Kidney epithelial cell (primary cell): ENCODE measurements around the gene RBM25. TPM values are rescaled to one million over a fixed set of nuclear protein-coding genes. Genes with fewer than 3 reads are reported as not detected.
"Not testable (repeated sequence)": the region's sequence is repeated elsewhere in the genome, so short reads cannot be mapped to it uniquely, and the experiment has no call there.

Experiments
- DNase-seq: peaks from one replicate; pipeline ENCODE4 v3.0.0-alpha.2; 2010; ENCODE audit warnings: low read depth
- H3K27me3 ChIP-seq: 2 replicates; pipeline ENCODE4 v1.6.0; 2011; ENCODE audit warnings: low read length; ENCODE audit not compliant: control insufficient read depth, insufficient read depth
- H3K36me3 ChIP-seq: 2 replicates; pipeline ENCODE4 v1.5.1; 2011; ENCODE audit warnings: low read length; ENCODE audit not compliant: control insufficient read depth, insufficient read depth
- H3K4me3 ChIP-seq: 2 replicates; pipeline ENCODE4 v1.5.1; 2011; ENCODE audit warnings: low read depth, mild to moderate bottlenecking, control low read depth, low read length
- total RNA-seq: library from RNA; depleted of rRNA; stranded (reverse); fragments of >200 nt; gene quantifications from 2 replicates; pipeline ENCODE4 v1.2.3, GENCODE V29; 2015
- TF ChIP-seq, protein P1 (sequence below): IDR thresholded peaks from 2 replicates; pipeline ENCODE4 v1.5.1; 2011; ENCODE audit warnings: mild to moderate bottlenecking, moderate library complexity, low read length, control low read depth, inconsistent platforms; ENCODE audit not compliant: insufficient read depth, poor library complexity, severe bottlenecking

Gene RBM25
- total RNA-seq, 1 donor from 2014 or later: 30.8 TPM

DNA sequence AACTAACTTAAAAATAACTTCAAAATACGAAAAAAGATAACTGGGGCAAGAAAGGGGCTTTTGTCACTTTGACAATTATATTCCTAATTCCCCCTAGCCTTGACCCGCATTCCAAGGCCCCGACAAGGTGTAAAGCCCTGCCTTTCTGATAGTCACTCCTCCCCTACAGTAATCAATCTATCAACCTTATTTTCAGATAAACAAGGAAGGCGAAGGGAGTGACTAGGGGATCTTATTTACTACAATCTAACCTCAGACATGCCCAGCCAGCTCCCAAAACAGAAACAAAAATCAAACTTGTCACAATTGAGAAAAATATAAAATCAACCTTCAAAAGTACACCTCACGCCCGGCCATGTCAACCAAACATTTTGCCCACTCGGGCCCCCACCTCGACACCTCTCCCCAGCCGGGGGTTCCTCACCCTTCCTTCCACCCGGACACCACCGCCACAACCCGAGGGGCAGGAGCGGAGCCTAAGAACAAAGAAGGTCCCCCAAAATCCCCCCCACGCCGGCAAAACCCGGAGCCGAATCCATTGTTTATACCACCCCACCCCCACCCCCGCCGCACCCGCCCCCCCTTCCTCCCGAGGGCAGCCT lies 32.0 kb upstream of the RBM25 start:
- Histone ChIP-seq H3K27me3 (no peaks in the 10 kb centered on the region), H3K4me3 (peak overlapping the region; percentile 71), H3K36me3 (peaks cover 2% of the 10 kb centered on the region)
- DNase-seq: no peak
- TF ChIP-seq, protein P1, sequence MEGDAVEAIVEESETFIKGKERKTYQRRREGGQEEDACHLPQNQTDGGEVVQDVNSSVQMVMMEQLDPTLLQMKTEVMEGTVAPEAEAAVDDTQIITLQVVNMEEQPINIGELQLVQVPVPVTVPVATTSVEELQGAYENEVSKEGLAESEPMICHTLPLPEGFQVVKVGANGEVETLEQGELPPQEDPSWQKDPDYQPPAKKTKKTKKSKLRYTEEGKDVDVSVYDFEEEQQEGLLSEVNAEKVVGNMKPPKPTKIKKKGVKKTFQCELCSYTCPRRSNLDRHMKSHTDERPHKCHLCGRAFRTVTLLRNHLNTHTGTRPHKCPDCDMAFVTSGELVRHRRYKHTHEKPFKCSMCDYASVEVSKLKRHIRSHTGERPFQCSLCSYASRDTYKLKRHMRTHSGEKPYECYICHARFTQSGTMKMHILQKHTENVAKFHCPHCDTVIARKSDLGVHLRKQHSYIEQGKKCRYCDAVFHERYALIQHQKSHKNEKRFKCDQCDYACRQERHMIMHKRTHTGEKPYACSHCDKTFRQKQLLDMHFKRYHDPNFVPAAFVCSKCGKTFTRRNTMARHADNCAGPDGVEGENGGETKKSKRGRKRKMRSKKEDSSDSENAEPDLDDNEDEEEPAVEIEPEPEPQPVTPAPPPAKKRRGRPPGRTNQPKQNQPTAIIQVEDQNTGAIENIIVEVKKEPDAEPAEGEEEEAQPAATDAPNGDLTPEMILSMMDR: no peak

DNA sequence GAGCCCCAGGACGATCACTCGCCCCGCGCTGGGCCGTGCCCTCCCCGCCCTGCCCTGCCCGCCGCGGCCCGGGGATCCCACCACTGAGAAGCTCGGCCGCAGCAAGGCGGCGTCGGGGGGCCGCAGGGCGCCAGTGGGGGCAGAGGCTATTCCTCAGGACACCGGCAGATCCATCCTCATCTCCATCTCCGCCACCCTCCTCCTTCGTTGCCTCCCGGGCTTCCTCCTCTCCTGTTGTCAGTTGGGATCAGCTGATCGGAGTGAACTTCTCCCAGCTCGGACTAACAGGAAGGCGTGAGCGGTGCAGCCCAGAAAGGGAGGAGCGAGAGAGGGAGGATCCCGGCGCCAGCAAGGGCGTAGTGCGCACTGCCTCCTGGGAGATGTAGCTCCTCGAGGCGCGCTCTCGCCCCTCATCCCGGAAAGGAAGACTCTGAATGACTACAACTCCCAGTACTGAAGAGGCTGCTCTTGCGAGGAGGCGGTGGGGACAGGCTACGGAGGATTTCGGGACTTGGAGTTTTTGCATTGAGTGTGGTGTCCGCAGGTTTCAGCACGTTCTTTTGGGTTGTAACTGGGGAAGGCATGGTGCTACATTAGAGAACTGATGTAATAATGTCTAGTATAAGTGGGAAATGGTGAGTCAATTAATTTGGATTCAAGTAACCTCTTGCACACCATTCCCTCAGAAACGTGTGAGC lies 31.3 kb upstream of the RBM25 start, which contains the start of gene ZFYVE1:
Gene ZFYVE1, minus strand, starts transcription at position 262 of the 698 bp plus-strand sequence. CDS start 2,598 bp downstream, outside the sequence.
- Histone ChIP-seq H3K4me3 (peak within 1 kb of the TSS; percentile 71), H3K36me3 (peaks cover 2% of the 10 kb centered on the region), H3K27me3 (no peaks in the 10 kb centered on the region)
- peak; percentile 98 for DNase-seq
- TF ChIP-seq, protein P1: no peak

DNA sequence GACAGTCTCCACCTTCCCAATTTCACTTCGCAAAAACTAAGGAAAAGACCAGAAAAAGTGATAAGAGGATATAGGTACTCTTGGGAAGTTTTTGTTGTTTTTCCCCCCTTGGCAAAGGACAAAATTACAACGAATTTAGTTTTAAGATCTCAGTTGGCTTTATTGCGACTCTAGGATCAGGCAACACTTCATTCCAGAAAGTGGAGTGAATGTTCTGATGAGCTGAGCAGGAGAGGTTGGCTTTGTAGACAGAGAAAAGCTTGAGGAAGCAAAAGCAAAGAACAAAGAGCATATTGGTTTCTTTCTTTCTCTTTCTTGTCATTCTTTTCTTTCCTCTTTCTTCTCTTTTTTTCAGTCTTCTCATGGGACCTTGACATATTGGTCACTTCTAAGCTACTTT lies 30.8 kb upstream of the RBM25 start:
- H3K36me3 ChIP-seq: peaks cover 2% of the 10 kb centered on the region
- peak overlapping the region; percentile 31 for H3K4me3 ChIP-seq
- TF ChIP-seq, protein P1: no peak
- DNase-seq: no peak
- no peaks in the 10 kb centered on the region for H3K27me3 ChIP-seq

DNA sequence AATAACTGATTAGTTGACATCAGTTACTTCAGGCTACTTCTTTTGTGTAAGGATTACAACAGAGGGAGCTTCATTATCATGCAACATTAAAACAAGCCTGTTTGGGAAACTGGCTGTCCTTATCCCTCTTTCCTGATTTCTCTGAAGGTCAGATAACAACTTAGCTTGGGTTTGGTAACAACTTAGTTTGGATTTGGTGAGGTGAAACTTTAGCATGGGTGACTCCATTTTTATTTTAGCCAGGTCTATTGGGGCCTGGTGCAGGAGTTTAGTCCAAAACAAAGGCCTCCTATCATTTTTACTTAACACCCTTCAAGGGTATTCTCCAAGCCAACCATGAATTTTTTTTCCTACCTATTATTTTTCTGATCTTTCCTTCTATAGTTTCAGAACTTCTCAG lies 30.4 kb upstream of the RBM25 start:
- Histone ChIP-seq H3K27me3 (no peaks in the 10 kb centered on the region), H3K36me3 (peaks cover 2% of the 10 kb centered on the region), H3K4me3 (no peak overlapping the region)
- DNase-seq: no peak
- TF ChIP-seq, protein P1: no peak

DNA sequence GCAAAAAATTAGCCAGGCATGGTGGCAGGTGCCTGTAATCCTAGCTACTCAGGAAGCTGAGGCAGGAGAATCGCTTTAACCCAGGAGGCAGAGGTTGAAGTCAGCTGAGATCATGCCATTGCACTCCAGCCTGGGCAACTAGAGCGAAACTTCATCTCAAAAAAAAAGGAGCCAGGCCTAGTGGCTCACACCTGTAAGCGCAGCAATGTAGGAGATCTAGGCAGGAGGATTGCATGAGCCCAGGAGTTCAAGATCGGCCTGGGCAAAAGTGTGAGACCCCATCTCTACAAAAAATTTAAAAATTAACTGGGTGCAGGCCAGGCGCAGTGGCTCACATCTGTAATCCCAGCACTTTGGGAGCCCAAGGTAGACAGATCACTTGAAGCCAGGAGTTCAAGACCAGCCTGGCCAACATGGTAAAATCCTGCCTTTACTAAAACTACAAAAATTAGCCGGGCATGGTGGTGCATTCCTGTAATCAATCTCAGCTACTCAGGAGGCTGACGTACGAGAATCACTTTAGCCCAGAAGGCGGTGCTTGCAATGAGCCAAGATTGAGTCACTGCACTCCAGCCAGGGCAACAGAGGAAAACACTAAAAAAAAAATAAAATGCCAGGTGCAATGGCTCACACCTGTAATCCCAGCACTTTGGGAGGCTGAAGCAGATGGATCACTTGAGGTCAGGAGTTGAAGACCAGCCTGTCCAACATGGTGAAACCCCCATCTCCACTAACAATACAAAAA lies 21.5 kb upstream of the RBM25 start:
- H3K36me3 ChIP-seq, H3K27me3 ChIP-seq, H3K4me3 ChIP-seq: not testable (repeated sequence)
- DNase-seq: peak; percentile 65

DNA sequence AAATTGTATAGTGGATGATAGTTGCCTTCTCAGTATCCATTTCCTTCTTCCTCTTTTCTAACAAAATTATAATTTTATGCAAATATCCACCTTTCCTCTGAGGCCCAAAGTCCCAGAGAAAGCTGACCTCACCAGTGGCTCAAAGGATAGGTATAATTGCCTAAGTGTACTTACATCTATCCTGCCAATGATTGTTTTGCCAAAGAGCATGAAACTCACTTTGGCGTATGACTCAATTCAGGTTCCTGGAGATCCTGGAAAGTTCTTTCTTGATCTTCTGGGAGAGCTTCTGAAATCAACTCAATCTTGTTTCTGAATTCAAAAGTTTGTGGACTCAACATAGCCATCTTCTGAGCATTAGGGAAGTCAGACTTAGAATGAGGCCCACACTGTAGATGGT lies 10.5 kb upstream of the RBM25 start:
- DNase-seq: no peak
- Histone ChIP-seq H3K36me3 (no peaks in the 10 kb centered on the region), H3K4me3 (no peak overlapping the region), H3K27me3 (no peaks in the 10 kb centered on the region)
- TF ChIP-seq, protein P1: no peak
